K562 (cell line): ENCODE measurements around the gene MPST. TPM values are rescaled to one million over a fixed set of nuclear protein-coding genes. Genes with fewer than 3 reads are reported as not detected.

Experiments
- AFF1 ChIP-seq, 2 experiments: fragments of 450-650 bp; IDR thresholded peaks; 2 replicates each; pipeline ENCODE4 v1.6.1; 2018; ENCODE audit warnings: mild to moderate bottlenecking in 2 of 2, low read depth in 1 of 2; ENCODE audit not compliant: partially characterized antibody in 2 of 2
- CBX3 ChIP-seq, 2 experiments: IDR thresholded peaks; 1 replicate in 1 of 2; 2 replicates in 1 of 2; pipeline ENCODE4 v1.6.1; 2012; ENCODE audit warnings: inconsistent platforms in 2 of 2, low read length in 2 of 2, borderline replicate concordance in 1 of 2, control low read depth in 1 of 2
- CHD2 ChIP-seq: IDR thresholded peaks from 2 replicates; pipeline ENCODE4 v1.6.1; 2011; ENCODE audit warnings: low read depth, low read length
- EP400 ChIP-seq: fragments of 450-650 bp; IDR thresholded peaks from 2 replicates; pipeline ENCODE4 v1.6.1; 2017; ENCODE audit warnings: antibody characterized with exemption, mild to moderate bottlenecking, moderate library complexity
- GTF2E2 ChIP-seq: fragments of 200-800 bp; sonication (Bioruptor generic); IDR thresholded peaks from 2 replicates; pipeline ENCODE4 v1.6.1; 2016; ENCODE audit warnings: missing genetic modification characterization, missing compliant biosample characterization
- HCFC1 ChIP-seq: IDR thresholded peaks from 2 replicates; pipeline ENCODE4 v1.6.1; 2012; ENCODE audit warnings: low read depth, low read length, improper control_type of control experiment
- JUN ChIP-seq, 2 experiments: sonication (generic) in 1 of 2; formaldehyde crosslinking in 1 of 2; IDR thresholded peaks; 2 replicates each; pipeline versions ENCODE4 v1.6.1 to v1.8.0; 2012 to 2022; ENCODE audit warnings: borderline replicate concordance in 2 of 2, mild to moderate bottlenecking in 2 of 2, improper control_type of control experiment in 1 of 2, low read depth in 1 of 2, low read length in 1 of 2, missing genetic modification reagents in 1 of 2
- KLF16 ChIP-seq: IDR thresholded peaks from 2 replicates; pipeline ENCODE4 v1.6.1; 2016; ENCODE audit warnings: antibody characterized with exemption
- LARP7 ChIP-seq: fragments of 450-650 bp; IDR thresholded peaks from 2 replicates; pipeline ENCODE4 v1.6.1; 2016
- SAFB2 ChIP-seq: fragments of 200-400 bp; formaldehyde crosslinking; IDR thresholded peaks from 2 replicates; pipeline ENCODE4 v1.6.1; 2018; ENCODE audit warnings: borderline replicate concordance, low read length, low read depth, moderate library complexity; ENCODE audit not compliant: severe bottlenecking
- SP1 ChIP-seq: sonication (generic); formaldehyde crosslinking; IDR thresholded peaks from 2 replicates; pipeline ENCODE4 v1.8.1; 2022; ENCODE audit warnings: mild to moderate bottlenecking, missing genetic modification reagents
- ZBTB11 ChIP-seq, 3 experiments: fragments of 200-800 bp in 1 of 3; fragments of 250-450 bp in 1 of 3; fragments of 450-650 bp in 1 of 3; sonication (Bioruptor Pico) in 1 of 3; sonication (Bioruptor generic) in 1 of 3; formaldehyde crosslinking in 1 of 3; IDR thresholded peaks; 2 replicates each; pipeline versions ENCODE4 v1.6.1 to v1.8.0; 2016 to 2022; ENCODE audit warnings: mild to moderate bottlenecking in 2 of 3, missing genetic modification characterization in 2 of 3, missing compliant biosample characterization in 1 of 3, moderate library complexity in 1 of 3
- ZFP36 ChIP-seq: fragments of 150-350 bp; IDR thresholded peaks from 2 replicates; pipeline ENCODE4 v1.6.1; 2018; ENCODE audit warnings: low read length, low read depth; ENCODE audit not compliant: partially characterized antibody
- ZNF174 ChIP-seq: fragments of 250-450 bp; sonication (Bioruptor Pico); IDR thresholded peaks from 2 replicates; pipeline ENCODE4 v1.4.0; 2020; ENCODE audit warnings: mild to moderate bottlenecking
- polyA plus RNA-seq, 8 experiments: library from polyadenylated mRNA; depleted of rRNA in 4 of 8; stranded (reverse) in 5 of 8; unstranded in 3 of 8; fragments of >200 nt; fragmentation: Nextera tagmentation in 2 of 8; fragmentation: Illumina TruSeq in 1 of 8; extraction: Ambion mirVana in 2 of 8; extraction: Trizol in 1 of 8; gene quantifications; 2 replicates each; pipeline versions ENCODE4 v1.2.1 to v1.2.3, GENCODE V29; 2011 to 2014; ENCODE audit warnings: inconsistent platforms in 1 of 8, missing spikeins in 1 of 8
- total RNA-seq, 7 experiments: library from RNA; depleted of rRNA in 6 of 7; stranded (reverse); fragments of >200 nt in 6 of 7; fragmentation: Illumina TruSeq in 2 of 7; extraction: Trizol in 2 of 7; gene quantifications; 2 replicates each; pipeline versions ENCODE4 v1.2.1 to v1.2.3, GENCODE V29; 2011 to 2021; ENCODE audit warnings: low replicate concordance in 1 of 7
- TF ChIP-seq, protein P1 (sequence below): fragments of 250-450 bp; sonication (Bioruptor Pico); IDR thresholded peaks from 2 replicates; pipeline ENCODE4 v1.5.1; 2021; ENCODE audit warnings: mild to moderate bottlenecking
- TF ChIP-seq, protein P2 (sequence below): sonication (generic); formaldehyde crosslinking; IDR thresholded peaks from 2 replicates; pipeline ENCODE4 v1.8.1; 2022; ENCODE audit warnings: missing genetic modification reagents

The MPST gene
- total and polyA plus RNA-seq, 9 of the 15 experiments (the other 6 are each of a cell fraction or from before 2014, with no cell fraction given), result 0.65 to 104 (median 24.3) TPM

DNA sequence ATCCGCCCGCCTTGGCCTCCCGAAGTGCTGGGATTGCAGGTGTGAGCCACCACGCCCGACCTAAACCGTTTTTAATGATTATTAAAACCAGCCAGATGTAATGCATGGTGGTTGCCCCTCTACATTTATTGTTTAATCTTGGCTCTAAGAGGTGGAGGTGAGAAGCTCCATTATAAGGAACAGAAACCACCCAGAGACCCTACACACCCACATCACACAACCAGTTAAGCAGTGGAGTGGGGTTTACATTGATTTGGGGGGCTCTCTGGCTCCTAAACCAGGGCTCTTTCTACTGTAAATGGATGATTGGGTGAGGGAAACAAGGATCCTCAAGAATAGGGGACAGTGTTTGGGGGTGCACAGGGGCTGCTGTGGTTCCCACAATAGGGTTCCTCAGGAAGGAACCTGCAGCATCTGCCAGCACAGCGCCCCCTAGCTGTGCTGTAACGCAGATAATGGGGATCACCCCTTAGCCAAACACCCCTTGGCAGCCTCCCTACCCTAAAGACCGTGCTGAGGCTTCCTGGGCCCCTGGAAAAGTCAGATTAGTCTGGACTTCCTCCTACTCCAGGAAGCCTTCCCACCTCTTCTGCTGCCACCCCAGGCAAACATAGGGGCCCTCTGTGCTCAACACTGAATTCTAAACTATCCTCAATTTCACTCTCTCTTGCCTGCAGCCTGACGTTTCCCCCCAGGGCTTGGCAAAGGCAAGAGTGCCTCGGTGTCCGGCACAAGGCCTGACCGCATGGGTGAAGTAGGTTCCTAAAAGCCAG is 2.4 kb downstream of the MPST start (continued):
- TF ChIP-seq, protein P1, sequence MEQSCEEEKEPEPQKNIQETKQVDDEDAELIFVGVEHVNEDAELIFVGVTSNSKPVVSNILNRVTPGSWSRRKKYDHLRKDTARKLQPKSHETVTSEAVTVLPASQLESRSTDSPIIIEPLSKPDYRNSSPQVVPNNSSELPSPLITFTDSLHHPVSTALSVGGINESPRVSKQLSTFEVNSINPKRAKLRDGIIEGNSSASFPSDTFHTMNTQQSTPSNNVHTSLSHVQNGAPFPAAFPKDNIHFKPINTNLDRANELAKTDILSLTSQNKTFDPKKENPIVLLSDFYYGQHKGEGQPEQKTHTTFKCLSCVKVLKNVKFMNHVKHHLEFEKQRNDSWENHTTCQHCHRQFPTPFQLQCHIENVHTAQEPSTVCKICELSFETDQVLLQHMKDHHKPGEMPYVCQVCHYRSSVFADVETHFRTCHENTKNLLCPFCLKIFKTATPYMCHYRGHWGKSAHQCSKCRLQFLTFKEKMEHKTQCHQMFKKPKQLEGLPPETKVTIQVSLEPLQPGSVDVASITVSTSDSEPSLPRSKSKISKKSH (CRISPR knock-in tag), result no peak
- no peak for TF ChIP-seq AFF1 (IDR thresholded peaks at IDR 0.05; ENCODE audit: low read depth in 1 of 2, partially characterized antibody in 2 of 2)
- no peak for TF ChIP-seq ZFP36
- peak in 1 of 3 experiments; percentile 59; a peak in 1 of 6 replicates for TF ChIP-seq ZBTB11 (CRISPR knock-in tag; IDR thresholded peaks at IDR 0.05)
- TF ChIP-seq SAFB2, result no peak
- TF ChIP-seq CHD2, result no peak
- no peak for TF ChIP-seq SP1 (CRISPR knock-in tag)
- TF ChIP-seq GTF2E2, result no peak
- 0 out of 2 replicates have a peak, but pooled peaks have one; percentile 11 for TF ChIP-seq HCFC1
- TF ChIP-seq LARP7, result no peak
- no peak for TF ChIP-seq CBX3 (IDR thresholded peaks at IDR 0.05; ENCODE audit: borderline replicate concordance in 1 of 2, low read length in 2 of 2)
- no peak for TF ChIP-seq JUN (IDR thresholded peaks at IDR 0.05; ENCODE audit: borderline replicate concordance, low read depth, low read length)
- TF ChIP-seq JUN (CRISPR knock-in tag; IDR thresholded peaks at IDR 0.05; ENCODE audit: borderline replicate concordance), result no peak
- TF ChIP-seq, protein P2, sequence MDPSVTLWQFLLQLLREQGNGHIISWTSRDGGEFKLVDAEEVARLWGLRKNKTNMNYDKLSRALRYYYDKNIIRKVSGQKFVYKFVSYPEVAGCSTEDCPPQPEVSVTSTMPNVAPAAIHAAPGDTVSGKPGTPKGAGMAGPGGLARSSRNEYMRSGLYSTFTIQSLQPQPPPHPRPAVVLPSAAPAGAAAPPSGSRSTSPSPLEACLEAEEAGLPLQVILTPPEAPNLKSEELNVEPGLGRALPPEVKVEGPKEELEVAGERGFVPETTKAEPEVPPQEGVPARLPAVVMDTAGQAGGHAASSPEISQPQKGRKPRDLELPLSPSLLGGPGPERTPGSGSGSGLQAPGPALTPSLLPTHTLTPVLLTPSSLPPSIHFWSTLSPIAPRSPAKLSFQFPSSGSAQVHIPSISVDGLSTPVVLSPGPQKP, result no peak
- no peak for TF ChIP-seq EP400
- TF ChIP-seq KLF16, result 0 out of 2 replicates have a peak, but pooled peaks have one; percentile 23
- TF ChIP-seq ZNF174 (CRISPR knock-in tag), result no peak
